Measurements from ENCODE around the gene HEXIM1. TPM values are rescaled to one million over a fixed set of nuclear protein-coding genes. Genes with fewer than 3 reads are reported as not detected.

HEXIM1 gene
- total and polyA plus RNA-seq, 2 experiments from 2014 or later: 9.2 to 10.9 TPM

GRCh38 chr17:45108595-45109521 lies 39.4 kb upstream of the HEXIM1 start:
- Histone ChIP-seq H2AFZ (no peak overlapping the region), H3K4me3 (no peak overlapping the region), H3K36me3 (ENCODE audit: insufficient read depth) (peaks cover 17% of the 10 kb centered on the region; the same call in 1 of the 2 replicates), H3K4me1 (ENCODE audit: insufficient read depth) (no peaks in the 10 kb centered on the region), H3K9me2 (ENCODE audit: insufficient read depth) (no peaks in the 10 kb centered on the region), H3K27me3 (ENCODE audit: insufficient read depth) (no peaks in the 10 kb centered on the region), H4K20me1 (replicated peaks; ENCODE audit: insufficient read depth) (peaks cover 9% of the 10 kb centered on the region), H3K79me2 (replicated peaks; ENCODE audit: insufficient read depth) (no peaks in the 10 kb centered on the region), H3K4me2 (no peak overlapping the region), H3F3A (replicated peaks; ENCODE audit: low read depth) (peaks cover 2% of the 10 kb centered on the region; the same call in 1 of the 2 replicates), H3K27ac (ENCODE audit: low read depth) (peak overlapping the region; percentile 63; the same call in 1 of the 2 replicates)
- peaks cover 6% of the 10 kb centered on the region; the same call in 2 of the 3 replicates for H3K4me1 Mint-ChIP-seq
- H3K27ac Mint-ChIP-seq: no peak overlapping the region; the same call in 1 of the 2 replicates
- H3K36me3 Mint-ChIP-seq (ENCODE audit: low read depth): peaks cover 49% of the 10 kb centered on the region
- TF ChIP-seq ETS1 (IDR thresholded peaks at IDR 0.05): no peak
- TF ChIP-seq NANOG (IDR thresholded peaks at IDR 0.05; ENCODE audit: borderline replicate concordance): no peak
- no peak for TF ChIP-seq ZNF331 (CRISPR knock-in tag; IDR thresholded peaks at IDR 0.05; ENCODE audit: low read depth)
- no peak for TF ChIP-seq REST (IDR thresholded peaks at IDR 0.05; ENCODE audit: unreplicated experiment)
- peak in 1 of 2 experiments; percentile 30; a peak in 2 of 4 replicates for TF ChIP-seq CTCF (conservative IDR thresholded peaks at IDR 0.05; ENCODE audit: low read depth in 2 of 2)
- no peak for TF ChIP-seq JUNB (IDR thresholded peaks at IDR 0.05; ENCODE audit: unreplicated experiment)
- H3K9me3 Mint-ChIP-seq: no peaks in the 10 kb centered on the region
- no peak for DNase-seq (ENCODE audit: low spot score)
- ATAC-seq: no peak
- H3K4me3 Mint-ChIP-seq: no peak overlapping the region
- peaks cover 22% of the 10 kb centered on the region for H3K27me3 Mint-ChIP-seq (ENCODE audit: insufficient read depth, low read depth, poor library complexity)
